ENCODE results near the gene CTNNA2. TPM values are rescaled to one million over a fixed set of nuclear protein-coding genes. Genes with fewer than 3 reads are reported as not detected.
A peak's percentile ranks its signal among the peaks of the same experiment; 100 is the strongest.

The CTNNA2 gene
- total and polyA plus RNA-seq, 12 donors: 0.12 to 5.0 (median 1.4) TPM; not detected in 1

DNA sequence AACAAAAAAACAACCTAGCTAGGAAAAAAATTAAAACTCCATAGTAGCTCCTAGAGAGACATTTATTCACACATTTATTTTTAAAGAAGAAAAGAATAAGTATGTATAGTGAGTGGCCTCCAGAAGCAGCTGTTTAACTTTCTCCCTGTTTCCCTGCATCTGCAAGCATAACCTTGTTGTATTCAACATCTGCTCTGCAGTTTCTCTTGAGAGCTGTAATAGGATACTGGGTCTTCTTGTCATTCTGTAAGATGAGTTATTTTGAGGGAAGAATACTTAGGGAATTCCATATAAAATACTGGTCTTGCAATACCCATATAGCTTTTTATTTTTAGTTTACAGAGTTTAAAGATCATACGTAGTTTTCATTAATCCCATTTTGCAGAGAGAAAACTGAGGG is 545.1 kb downstream of the CTNNA2 start:
- no peaks in the 10 kb centered on the region for H3K9me3 ChIP-seq (replicated peaks in 1 of 3)
- no peak for DNase-seq
- no peak for TF ChIP-seq POLR2A (IDR thresholded peaks at IDR 0.05)
- TF ChIP-seq, protein P1, sequence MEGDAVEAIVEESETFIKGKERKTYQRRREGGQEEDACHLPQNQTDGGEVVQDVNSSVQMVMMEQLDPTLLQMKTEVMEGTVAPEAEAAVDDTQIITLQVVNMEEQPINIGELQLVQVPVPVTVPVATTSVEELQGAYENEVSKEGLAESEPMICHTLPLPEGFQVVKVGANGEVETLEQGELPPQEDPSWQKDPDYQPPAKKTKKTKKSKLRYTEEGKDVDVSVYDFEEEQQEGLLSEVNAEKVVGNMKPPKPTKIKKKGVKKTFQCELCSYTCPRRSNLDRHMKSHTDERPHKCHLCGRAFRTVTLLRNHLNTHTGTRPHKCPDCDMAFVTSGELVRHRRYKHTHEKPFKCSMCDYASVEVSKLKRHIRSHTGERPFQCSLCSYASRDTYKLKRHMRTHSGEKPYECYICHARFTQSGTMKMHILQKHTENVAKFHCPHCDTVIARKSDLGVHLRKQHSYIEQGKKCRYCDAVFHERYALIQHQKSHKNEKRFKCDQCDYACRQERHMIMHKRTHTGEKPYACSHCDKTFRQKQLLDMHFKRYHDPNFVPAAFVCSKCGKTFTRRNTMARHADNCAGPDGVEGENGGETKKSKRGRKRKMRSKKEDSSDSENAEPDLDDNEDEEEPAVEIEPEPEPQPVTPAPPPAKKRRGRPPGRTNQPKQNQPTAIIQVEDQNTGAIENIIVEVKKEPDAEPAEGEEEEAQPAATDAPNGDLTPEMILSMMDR (IDR thresholded peaks at IDR 0.05): no peak
- H3K36me3 ChIP-seq (replicated peaks in 1 of 2): no peaks in the 10 kb centered on the region
- H3K4me1 ChIP-seq (replicated peaks in 1 of 2): no peaks in the 10 kb centered on the region
- no peak overlapping the region for H3K4me3 ChIP-seq
- intact Hi-C loops (cut with DNase I): no loop called here
- 74 to 91% (median 86%) methylated on average over 1 of the region's 1 CpG for WGBS, 4 donors
- H3K27me3 ChIP-seq: no peaks in the 10 kb centered on the region
- H3K27ac ChIP-seq: no peak overlapping the region

DNA sequence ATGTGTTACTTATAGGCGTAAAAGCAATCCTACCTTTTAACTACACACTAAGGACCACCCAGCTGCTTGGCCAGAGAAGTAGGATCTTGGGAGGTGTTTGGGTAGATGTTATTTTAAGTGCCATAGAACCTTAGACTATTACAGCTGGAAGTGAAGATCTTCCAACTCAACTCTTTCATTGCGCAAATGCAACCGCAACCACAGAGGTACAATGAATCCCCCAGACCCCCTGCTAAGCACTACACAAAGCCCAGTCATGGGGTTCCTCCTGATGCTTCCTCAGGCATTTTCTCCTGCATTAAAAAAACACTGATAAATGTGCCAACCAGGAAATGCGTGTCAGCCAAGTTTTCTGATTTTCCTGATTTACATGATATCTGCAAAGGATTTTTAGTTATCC is 545.7 kb downstream of the CTNNA2 start:
- Histone ChIP-seq H3K4me3 (no peak overlapping the region), H3K36me3 (replicated peaks in 1 of 2) (no peaks in the 10 kb centered on the region), H3K9me3 (replicated peaks in 1 of 3) (no peaks in the 10 kb centered on the region), H3K27me3 (no peaks in the 10 kb centered on the region), H3K27ac (no peak overlapping the region), H3K4me1 (replicated peaks in 1 of 2) (no peaks in the 10 kb centered on the region)
- TF ChIP-seq POLR2A (IDR thresholded peaks at IDR 0.05): no peak
- TF ChIP-seq, protein P1 (IDR thresholded peaks at IDR 0.05): no peak
- intact Hi-C loops (cut with DNase I): no loop called here
- WGBS, 4 donors: 85 to 88% (median 86%) methylated on average over 4 of the region's 4 CpGs
- DNase-seq: no peak

GRCh38 chr2:80059447-80059846 is 546.6 kb downstream of the CTNNA2 start:
- intact Hi-C loops (cut with DNase I): no loop called here
- no peaks in the 10 kb centered on the region for H3K27me3 ChIP-seq
- no peaks in the 10 kb centered on the region for H3K4me1 ChIP-seq (replicated peaks in 1 of 2)
- H3K36me3 ChIP-seq (replicated peaks in 1 of 2): no peaks in the 10 kb centered on the region
- 72 to 77% (median 75%) methylated on average over 5 of the region's 5 CpGs for WGBS, 4 donors
- H3K9me3 ChIP-seq (replicated peaks in 1 of 3): no peaks in the 10 kb centered on the region
- H3K27ac ChIP-seq: no peak overlapping the region
- no peak overlapping the region for H3K4me3 ChIP-seq
- DNase-seq: peak in 1 of 7 donors; percentile 60
- no peak for TF ChIP-seq POLR2A (IDR thresholded peaks at IDR 0.05)
- TF ChIP-seq, protein P1 (IDR thresholded peaks at IDR 0.05): no peak

GRCh38 chr2:80061881-80062280 is 549.0 kb downstream of the CTNNA2 start:
- Histone ChIP-seq H3K36me3 (replicated peaks in 1 of 2) (no peaks in the 10 kb centered on the region), H3K4me3 (no peak overlapping the region), H3K27me3 (no peaks in the 10 kb centered on the region), H3K9me3 (replicated peaks in 1 of 3) (no peaks in the 10 kb centered on the region), H3K4me1 (replicated peaks in 1 of 2) (no peaks in the 10 kb centered on the region), H3K27ac (no peak overlapping the region)
- intact Hi-C loops (cut with DNase I): no loop called here
- TF ChIP-seq, protein P1 (IDR thresholded peaks at IDR 0.05): no peak
- no peak for TF ChIP-seq POLR2A (IDR thresholded peaks at IDR 0.05)
- no peak for DNase-seq
